K562 (cell line): ENCODE data around the gene B4GALNT3. TPM values are rescaled to one million over a fixed set of nuclear protein-coding genes. Genes with fewer than 3 reads are reported as not detected.
A peak's percentile ranks its signal among the peaks of the same experiment; 100 is the strongest.

Experiments used
- BMI1 ChIP-seq: fragments of 150-350 bp; IDR thresholded peaks from 2 replicates; pipeline ENCODE4 v1.6.1; 2014; ENCODE audit warnings: low read length
- CEBPZ ChIP-seq: fragments of 150-350 bp; IDR thresholded peaks from 2 replicates; pipeline ENCODE4 v1.6.1; 2014; ENCODE audit warnings: low read depth, mild to moderate bottlenecking, low read length, borderline replicate concordance
- CREB5 ChIP-seq: fragments of 250-450 bp; sonication (Bioruptor Pico); IDR thresholded peaks from 2 replicates; pipeline ENCODE4 v1.5.0; 2020; ENCODE audit warnings: mild to moderate bottlenecking
- CUX1 ChIP-seq: fragments of 200-800 bp; sonication (Bioruptor generic); IDR thresholded peaks from 2 replicates; pipeline ENCODE4 v1.6.1; 2016; ENCODE audit warnings: missing genetic modification characterization, missing compliant biosample characterization
- GTF2E2 ChIP-seq: fragments of 200-800 bp; sonication (Bioruptor generic); IDR thresholded peaks from 2 replicates; pipeline ENCODE4 v1.6.1; 2016; ENCODE audit warnings: missing genetic modification characterization, missing compliant biosample characterization
- HDAC2 ChIP-seq: fragments of 450-650 bp; IDR thresholded peaks from 2 replicates; pipeline ENCODE4 v1.6.1; 2016; ENCODE audit warnings: mild to moderate bottlenecking
- HEY1 ChIP-seq: fragments of 250-450 bp; sonication (Bioruptor Pico); IDR thresholded peaks from 2 replicates; pipeline ENCODE4 v1.5.0; 2020; ENCODE audit warnings: mild to moderate bottlenecking, moderate library complexity, borderline replicate concordance
- MLLT1 ChIP-seq, 2 experiments: fragments of 450-650 bp; IDR thresholded peaks; 2 replicates each; pipeline ENCODE4 v1.6.1; 2016
- PHTF2 ChIP-seq: fragments of 250-450 bp; sonication (Bioruptor Pico); IDR thresholded peaks from 2 replicates; pipeline ENCODE4 v1.5.0; 2021; ENCODE audit warnings: mild to moderate bottlenecking
- POLR3G ChIP-seq: IDR thresholded peaks from 2 replicates; pipeline ENCODE4 v1.6.1; 2011; ENCODE audit not compliant: insufficient read length, insufficient replicate concordance; ENCODE audit errors: extremely low read depth
- ZNF239 ChIP-seq: fragments of 250-450 bp; sonication (Bioruptor Pico); IDR thresholded peaks from 2 replicates; pipeline ENCODE4 v1.4.0; 2020; ENCODE audit warnings: mild to moderate bottlenecking
- polyA plus RNA-seq, 8 experiments: library from polyadenylated mRNA; depleted of rRNA in 4 of 8; stranded (reverse) in 5 of 8; unstranded in 3 of 8; fragments of >200 nt; fragmentation: Nextera tagmentation in 2 of 8; fragmentation: Illumina TruSeq in 1 of 8; extraction: Ambion mirVana in 2 of 8; extraction: Trizol in 1 of 8; gene quantifications; 2 replicates each; pipeline versions ENCODE4 v1.2.1 to v1.2.3, GENCODE V29; 2011 to 2014; ENCODE audit warnings: inconsistent platforms in 1 of 8, missing spikeins in 1 of 8
- total RNA-seq, 7 experiments: library from RNA; depleted of rRNA in 6 of 7; stranded (reverse); fragments of >200 nt in 6 of 7; fragmentation: Illumina TruSeq in 2 of 7; extraction: Trizol in 2 of 7; gene quantifications; 2 replicates each; pipeline versions ENCODE4 v1.2.1 to v1.2.3, GENCODE V29; 2011 to 2021; ENCODE audit warnings: low replicate concordance in 1 of 7

B4GALNT3 gene
- total and polyA plus RNA-seq, 9 of the 15 experiments (the other 6 are each of a cell fraction or from before 2014, with no cell fraction given) = 0.04 to 0.36 (median 0.10) TPM; not detected in 6

GRCh38 chr12:575948-576614 is 116.3 kb downstream of the B4GALNT3 start (continued):
- no peak for TF ChIP-seq CUX1 (CRISPR knock-in tag)
- no peak for TF ChIP-seq PHTF2 (CRISPR knock-in tag)
- no peak for TF ChIP-seq MLLT1 (IDR thresholded peaks at IDR 0.05)
- no peak for TF ChIP-seq HDAC2
- TF ChIP-seq CEBPZ = no peak
- TF ChIP-seq CREB5 (CRISPR knock-in tag) = no peak
- no peak for TF ChIP-seq GTF2E2 (tag)
- no peak for TF ChIP-seq BMI1
- TF ChIP-seq HEY1 = no peak
- TF ChIP-seq POLR3G = no peak
- TF ChIP-seq ZNF239 (CRISPR knock-in tag) = 0 out of 2 replicates have a peak, but pooled peaks have one; percentile 41
